IMR-90 (cell line): ENCODE data around the gene BRIP1.

Source experiments
- BHLHE40 ChIP-seq: fragments of 150-350 bp; IDR thresholded peaks from 2 replicates; pipeline ENCODE4 v1.6.1; 2016; ENCODE audit warnings: mild to moderate bottlenecking, low read depth, low read length
- CEBPB ChIP-seq: IDR thresholded peaks from 2 replicates; pipeline ENCODE4 v1.6.1; 2012; ENCODE audit warnings: low read depth, low read length, improper control_type of control experiment
- CTCF ChIP-seq: conservative IDR thresholded peaks from 2 replicates; pipeline ENCODE4 v1.5.1; 2012; ENCODE audit warnings: mild to moderate bottlenecking, low read depth, low read length, improper control_type of control experiment
- ELK1 ChIP-seq: fragments of 150-350 bp; IDR thresholded peaks from 2 replicates; pipeline ENCODE4 v1.6.1; 2016; ENCODE audit warnings: low read depth, mild to moderate bottlenecking, low read length, moderate library complexity, borderline replicate concordance
- MXI1 ChIP-seq: IDR thresholded peaks from 2 replicates; pipeline ENCODE4 v1.6.1; 2012; ENCODE audit warnings: low read depth, mild to moderate bottlenecking, low read length, moderate library complexity, borderline replicate concordance
- POLR2A ChIP-seq: IDR thresholded peaks from 2 replicates; pipeline ENCODE4 v1.6.1; 2012; ENCODE audit warnings: mild to moderate bottlenecking, low read depth, low read length
- RAD21 ChIP-seq: IDR thresholded peaks from 2 replicates; pipeline ENCODE4 v1.6.1; 2012; ENCODE audit warnings: low read length, improper control_type of control experiment
- SMC3 ChIP-seq: fragments of 150-350 bp; IDR thresholded peaks from 2 replicates; pipeline ENCODE4 v1.6.1; 2016; ENCODE audit warnings: low read depth, mild to moderate bottlenecking, antibody characterized with exemption, low read length, moderate library complexity
- USF2 ChIP-seq: fragments of 150-350 bp; IDR thresholded peaks from 2 replicates; pipeline ENCODE4 v1.6.1; 2017; ENCODE audit warnings: mild to moderate bottlenecking, antibody characterized with exemption, low read length, low read depth

GRCh38 chr17:61735807-61736206 is 127.5 kb downstream of the BRIP1 start:
- TF ChIP-seq POLR2A, result no peak
- TF ChIP-seq CTCF, result no peak
- no peak for TF ChIP-seq RAD21
- TF ChIP-seq USF2, result no peak
- TF ChIP-seq BHLHE40, result no peak
- no peak for TF ChIP-seq CEBPB
- no peak for TF ChIP-seq MXI1
- TF ChIP-seq SMC3, result no peak
- no peak for TF ChIP-seq ELK1
